DMS153 treated with DMSO at 0.1 percent for 48 hours (cell line): ENCODE data around the gene NLRP3.
"Not testable (repeated sequence)": the region's sequence is repeated elsewhere in the genome, so short reads cannot be mapped to it uniquely, and the experiment has no call there.

ENCODE experiments used
- DNase-seq: peaks from one replicate; lab custom pipeline; 2025; ENCODE audit not compliant: unreplicated experiment; lab: John Stamatoyannopoulos, UW

Gene NLRP3

GRCh38 chr1:247390116-247390791 lies 25.7 kb upstream of the NLRP3 start:
- DNase-seq = peak; percentile 77

- DNase-seq = no peak
Measured at GRCh38 chr1:247390996-247391395, 25.0 kb upstream of the NLRP3 start.

GRCh38 chr1:247392088-247392487 lies 23.9 kb upstream of the NLRP3 start:
- no peak for DNase-seq

- not testable (repeated sequence) for DNase-seq
Measured at GRCh38 chr1:247395075-247395474, 20.9 kb upstream of the NLRP3 start.

GRCh38 chr1:247400685-247401084 lies 15.3 kb upstream of the NLRP3 start:
- no peak for DNase-seq

- peak; percentile 14 for DNase-seq
Measured at GRCh38 chr1:247401310-247402119, 14.5 kb upstream of the NLRP3 start.

- no peak for DNase-seq
Measured at GRCh38 chr1:247402120-247402675, 13.8 kb upstream of the NLRP3 start.

GRCh38 chr1:247406014-247406656 lies 9.8 kb upstream of the NLRP3 start:
- no peak for DNase-seq

- DNase-seq = no peak
Measured at GRCh38 chr1:247407180-247407616, 8.8 kb upstream of the NLRP3 start.

- DNase-seq = no peak
Measured at GRCh38 chr1:247408100-247408499, 7.9 kb upstream of the NLRP3 start.

GRCh38 chr1:247409869-247410544 lies 6.0 kb upstream of the NLRP3 start:
- DNase-seq = no peak

- no peak for DNase-seq
Measured at GRCh38 chr1:247411621-247412327, 4.2 kb upstream of the NLRP3 start.

- DNase-seq = no peak
Measured at GRCh38 chr1:247417831-247418230, 1.9 kb downstream of the NLRP3 start.

- DNase-seq = no peak
Measured at GRCh38 chr1:247419336-247419735, 3.4 kb downstream of the NLRP3 start.

- no peak for DNase-seq
Measured at GRCh38 chr1:247421074-247421473, 5.1 kb downstream of the NLRP3 start.

GRCh38 chr1:247429496-247429895 lies 13.5 kb downstream of the NLRP3 start:
- no peak for DNase-seq

GRCh38 chr1:247430434-247430833 lies 14.5 kb downstream of the NLRP3 start:
- DNase-seq = no peak

- DNase-seq = no peak
Measured at GRCh38 chr1:247431643-247432042, 15.7 kb downstream of the NLRP3 start.

- DNase-seq = no peak
Measured at GRCh38 chr1:247434005-247434404, 18.0 kb downstream of the NLRP3 start.

- DNase-seq = no peak
Measured at GRCh38 chr1:247435030-247435758, 19.2 kb downstream of the NLRP3 start.
